SU-DHL-6 (cell line): ENCODE results near the gene SCAF1.

ENCODE experiments used
- H2AFZ ChIP-seq: fragments of 200-600 bp; sonication (generic); 2 replicates; pipeline ENCODE4 v1.6.1; 2014; ENCODE audit warnings: low read depth, mild to moderate bottlenecking, moderate library complexity, mixed read lengths, antibody characterized with exemption, low read length; ENCODE audit not compliant: severe bottlenecking
- H3F3A ChIP-seq: fragments of 200-600 bp; shearing (Covaris generic); 2 replicates; pipeline ENCODE4 v1.6.0; 2016; ENCODE audit warnings: antibody characterized with exemption, mild to moderate bottlenecking; ENCODE audit not compliant: insufficient read depth
- H3K27ac ChIP-seq: fragments of 200-600 bp; sonication (generic); 2 replicates; pipeline ENCODE4 v1.5.1; 2016; ENCODE audit warnings: low read depth, mild to moderate bottlenecking, low read length, moderate library complexity, mixed read lengths
- H3K27me3 ChIP-seq: fragments of 200-600 bp; sonication (generic), shearing (Covaris generic); 2 replicates; pipeline ENCODE4 v1.6.0; 2014; ENCODE audit warnings: mild to moderate bottlenecking, low read length
- H3K36me3 ChIP-seq: fragments of 200-600 bp; sonication (generic); 2 replicates; pipeline ENCODE4 v1.6.1; 2014; ENCODE audit warnings: mild to moderate bottlenecking, low read length, mixed read lengths
- H3K4me2 ChIP-seq: fragments of 300-600, 200-600 bp; shearing (Covaris generic), sonication (generic); 2 replicates; pipeline ENCODE4 v1.6.0; 2014; ENCODE audit warnings: low read length, low read depth, mild to moderate bottlenecking; ENCODE audit not compliant: poor library complexity, severe bottlenecking
- H3K4me3 ChIP-seq: fragments of 200-600 bp; sonication (generic); 2 replicates; pipeline ENCODE4 v1.5.1; 2014; ENCODE audit warnings: antibody characterized with exemption, low read length, mild to moderate bottlenecking, mixed read lengths; ENCODE audit not compliant: insufficient read depth, poor library complexity, severe bottlenecking
- H3K79me2 ChIP-seq: fragments of 200-600 bp; sonication (generic); 2 replicates; pipeline ENCODE4 v1.6.1; 2014; ENCODE audit warnings: mild to moderate bottlenecking, low read length, moderate library complexity; ENCODE audit not compliant: insufficient read depth
- H3K9ac ChIP-seq: fragments of 200-600 bp; sonication (generic); 2 replicates; pipeline ENCODE4 v1.7.0; 2014; ENCODE audit warnings: mild to moderate bottlenecking, low read length
- H3K9me2 ChIP-seq: fragments of 200-600 bp; sonication (generic); replicated peaks from 2 replicates; pipeline ENCODE4 v1.6.1; 2014; ENCODE audit warnings: low read length; ENCODE audit not compliant: insufficient read depth
- H3K9me3 ChIP-seq: fragments of 200-600 bp; sonication (generic); 2 replicates; pipeline ENCODE4 v1.6.1; 2014; ENCODE audit warnings: low read length, mixed read lengths; ENCODE audit not compliant: insufficient read depth
- H4K20me1 ChIP-seq: fragments of 200-600 bp; sonication (generic); 2 replicates; pipeline ENCODE4 v1.6.1; 2014; ENCODE audit warnings: low read depth, mild to moderate bottlenecking, antibody characterized with exemption, low read length, moderate library complexity, mixed read lengths
- EZH2phosphoT487 ChIP-seq: fragments of 200-600 bp; sonication (generic), shearing (Covaris generic); conservative IDR thresholded peaks from 2 replicates; pipeline ENCODE4 v1.6.1; 2018; ENCODE audit warnings: mild to moderate bottlenecking, antibody characterized with exemption, low read length, moderate library complexity, mixed read lengths
- TF ChIP-seq, protein P1 (sequence below): fragments of 200-600 bp; sonication (generic); IDR thresholded peaks from one replicate; pipeline ENCODE4 v1.5.1; 2017; ENCODE audit warnings: antibody characterized with exemption, mild to moderate bottlenecking, low read length, moderate library complexity; ENCODE audit not compliant: insufficient read depth, poor library complexity, severe bottlenecking

The SCAF1 gene, protein sequence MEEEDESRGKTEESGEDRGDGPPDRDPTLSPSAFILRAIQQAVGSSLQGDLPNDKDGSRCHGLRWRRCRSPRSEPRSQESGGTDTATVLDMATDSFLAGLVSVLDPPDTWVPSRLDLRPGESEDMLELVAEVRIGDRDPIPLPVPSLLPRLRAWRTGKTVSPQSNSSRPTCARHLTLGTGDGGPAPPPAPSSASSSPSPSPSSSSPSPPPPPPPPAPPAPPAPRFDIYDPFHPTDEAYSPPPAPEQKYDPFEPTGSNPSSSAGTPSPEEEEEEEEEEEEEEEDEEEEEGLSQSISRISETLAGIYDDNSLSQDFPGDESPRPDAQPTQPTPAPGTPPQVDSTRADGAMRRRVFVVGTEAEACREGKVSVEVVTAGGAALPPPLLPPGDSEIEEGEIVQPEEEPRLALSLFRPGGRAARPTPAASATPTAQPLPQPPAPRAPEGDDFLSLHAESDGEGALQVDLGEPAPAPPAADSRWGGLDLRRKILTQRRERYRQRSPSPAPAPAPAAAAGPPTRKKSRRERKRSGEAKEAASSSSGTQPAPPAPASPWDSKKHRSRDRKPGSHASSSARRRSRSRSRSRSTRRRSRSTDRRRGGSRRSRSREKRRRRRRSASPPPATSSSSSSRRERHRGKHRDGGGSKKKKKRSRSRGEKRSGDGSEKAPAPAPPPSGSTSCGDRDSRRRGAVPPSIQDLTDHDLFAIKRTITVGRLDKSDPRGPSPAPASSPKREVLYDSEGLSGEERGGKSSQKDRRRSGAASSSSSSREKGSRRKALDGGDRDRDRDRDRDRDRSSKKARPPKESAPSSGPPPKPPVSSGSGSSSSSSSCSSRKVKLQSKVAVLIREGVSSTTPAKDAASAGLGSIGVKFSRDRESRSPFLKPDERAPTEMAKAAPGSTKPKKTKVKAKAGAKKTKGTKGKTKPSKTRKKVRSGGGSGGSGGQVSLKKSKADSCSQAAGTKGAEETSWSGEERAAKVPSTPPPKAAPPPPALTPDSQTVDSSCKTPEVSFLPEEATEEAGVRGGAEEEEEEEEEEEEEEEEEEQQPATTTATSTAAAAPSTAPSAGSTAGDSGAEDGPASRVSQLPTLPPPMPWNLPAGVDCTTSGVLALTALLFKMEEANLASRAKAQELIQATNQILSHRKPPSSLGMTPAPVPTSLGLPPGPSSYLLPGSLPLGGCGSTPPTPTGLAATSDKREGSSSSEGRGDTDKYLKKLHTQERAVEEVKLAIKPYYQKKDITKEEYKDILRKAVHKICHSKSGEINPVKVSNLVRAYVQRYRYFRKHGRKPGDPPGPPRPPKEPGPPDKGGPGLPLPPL

GRCh38 chr19:49641688-49642491, at the start of gene SCAF1:
SCAF1 (plus strand) TSS chr19:49642209; CDS start chr19:49645027, 2,818 bp downstream.
- 0 out of 2 replicates have a peak, but pooled peaks cover 12% of the 10 kb centered on the region for H3F3A ChIP-seq
- H3K27me3 ChIP-seq = no peaks in the 10 kb centered on the region
- H3K4me2 ChIP-seq = peak within 1 kb of the TSS; percentile 82
- no peaks in the 10 kb centered on the region for H3K9me3 ChIP-seq
- no peaks in the 10 kb centered on the region for H4K20me1 ChIP-seq
- peak within 1 kb of the TSS; percentile 80 for H3K9ac ChIP-seq
- H3K27ac ChIP-seq = peak within 1 kb of the TSS; percentile 83
- no peaks in the 10 kb centered on the region for H3K36me3 ChIP-seq
- H2AFZ ChIP-seq = no peak within 1 kb of the TSS
- TF ChIP-seq, protein P1, sequence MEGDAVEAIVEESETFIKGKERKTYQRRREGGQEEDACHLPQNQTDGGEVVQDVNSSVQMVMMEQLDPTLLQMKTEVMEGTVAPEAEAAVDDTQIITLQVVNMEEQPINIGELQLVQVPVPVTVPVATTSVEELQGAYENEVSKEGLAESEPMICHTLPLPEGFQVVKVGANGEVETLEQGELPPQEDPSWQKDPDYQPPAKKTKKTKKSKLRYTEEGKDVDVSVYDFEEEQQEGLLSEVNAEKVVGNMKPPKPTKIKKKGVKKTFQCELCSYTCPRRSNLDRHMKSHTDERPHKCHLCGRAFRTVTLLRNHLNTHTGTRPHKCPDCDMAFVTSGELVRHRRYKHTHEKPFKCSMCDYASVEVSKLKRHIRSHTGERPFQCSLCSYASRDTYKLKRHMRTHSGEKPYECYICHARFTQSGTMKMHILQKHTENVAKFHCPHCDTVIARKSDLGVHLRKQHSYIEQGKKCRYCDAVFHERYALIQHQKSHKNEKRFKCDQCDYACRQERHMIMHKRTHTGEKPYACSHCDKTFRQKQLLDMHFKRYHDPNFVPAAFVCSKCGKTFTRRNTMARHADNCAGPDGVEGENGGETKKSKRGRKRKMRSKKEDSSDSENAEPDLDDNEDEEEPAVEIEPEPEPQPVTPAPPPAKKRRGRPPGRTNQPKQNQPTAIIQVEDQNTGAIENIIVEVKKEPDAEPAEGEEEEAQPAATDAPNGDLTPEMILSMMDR = no peak
- no peaks in the 10 kb centered on the region for H3K9me2 ChIP-seq
- H3K4me3 ChIP-seq = peak within 1 kb of the TSS; percentile 67
- peaks cover 28% of the 10 kb centered on the region for H3K79me2 ChIP-seq

DNA sequence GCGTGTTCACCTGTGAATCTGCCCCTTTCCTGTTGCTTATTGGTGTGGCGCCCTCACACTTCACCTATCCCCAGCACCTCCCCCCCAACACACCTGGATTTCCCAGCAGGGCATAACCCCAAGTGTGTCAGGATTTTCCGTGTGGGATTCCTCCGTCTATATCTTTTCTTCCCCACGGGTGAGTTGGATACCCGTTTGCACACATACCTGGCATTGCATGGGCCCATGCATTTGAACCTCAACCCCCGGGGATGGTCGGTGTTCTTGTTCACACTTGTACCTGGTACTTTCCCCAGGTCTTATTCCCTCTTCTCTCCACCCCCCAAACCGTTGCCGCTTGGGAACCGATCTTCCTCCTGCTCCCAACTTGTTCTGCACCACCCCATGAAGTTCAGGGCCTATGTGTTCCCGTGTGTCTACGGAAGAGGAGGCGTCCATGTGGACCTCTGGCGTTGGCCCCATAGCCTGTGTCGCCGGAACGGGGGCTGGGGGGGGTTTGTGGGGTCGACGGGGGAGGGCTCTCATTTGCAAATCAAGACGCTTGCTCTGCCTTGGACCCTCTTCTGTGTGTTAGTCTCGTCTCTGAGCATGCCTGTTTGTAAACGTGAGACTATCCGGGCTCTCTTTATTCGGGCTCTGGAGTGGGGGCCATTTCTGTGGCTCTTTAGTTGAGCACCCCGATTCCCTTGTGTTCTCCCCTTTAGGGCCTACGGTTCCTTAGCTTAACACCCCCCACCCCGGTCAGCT, 49.4 kb upstream of the SCAF1 start:
- Histone ChIP-seq H2AFZ (no peak overlapping the region), H3K27me3 (no peaks in the 10 kb centered on the region), H3K4me3 (peak overlapping the region; percentile 99), H3K79me2 (peaks cover 35% of the 10 kb centered on the region), H3K4me2 (peak overlapping the region; percentile 67), H4K20me1 (no peaks in the 10 kb centered on the region; the same call in 1 of the 2 replicates), H3K9me3 (no peaks in the 10 kb centered on the region), H3K27ac (peak overlapping the region; percentile 95), H3K9ac (peak overlapping the region; percentile 89), H3K36me3 (peaks cover 2% of the 10 kb centered on the region; the same call in 1 of the 2 replicates), H3F3A (peaks cover 31% of the 10 kb centered on the region), H3K9me2 (no peaks in the 10 kb centered on the region)
- no peak for TF ChIP-seq EZH2phosphoT487
- TF ChIP-seq, protein P1 = no peak
